WTC11 (cell line): Measurements from ENCODE around the gene SRD5A1. TPM values are rescaled to one million over a fixed set of nuclear protein-coding genes. Genes with fewer than 3 reads are reported as not detected.

ENCODE experiments used
- ATAC-seq: fragments of 200-7000 bp; cut with Tn5 transposase; 2 replicates; pipeline ENCODE4 v1.10.0; 2021; ENCODE audit warnings: mild to moderate bottlenecking, moderate library complexity
- CTCF ChIA-PET: fragments of 300-600 bp; sonication (Branson Sonifier 250); formaldehyde crosslinking; loops from one replicate; lab custom pipeline; 2021; ENCODE audit warnings: antibody characterized with exemption; lab: Charles Lee
- POLR2A ChIA-PET: fragments of 350-600 bp; sonication (Branson Sonifier 250); formaldehyde crosslinking; loops from one replicate; lab custom pipeline; 2021; ENCODE audit warnings: antibody characterized with exemption; lab: Charles Lee
- DNase-seq: peaks from one replicate; pipeline ENCODE4 v3.0.0; 2021; ENCODE audit warnings: low spot score
- H3K27ac Mint-ChIP-seq: 2 replicates; pipeline ENCODE4 v1.8.0; 2021; ENCODE audit warnings: mixed read lengths
- H3K27me3 Mint-ChIP-seq: 2 replicates; pipeline ENCODE4 v1.8.0; 2021; ENCODE audit warnings: low read depth, mild to moderate bottlenecking, moderate library complexity, mixed read lengths
- H3K36me3 Mint-ChIP-seq: 2 replicates; pipeline ENCODE4 v1.8.0; 2021; ENCODE audit warnings: mixed read lengths
- H3K4me1 Mint-ChIP-seq: 2 replicates; pipeline ENCODE4 v1.8.0; 2022; ENCODE audit warnings: mixed read lengths
- H3K4me3 Mint-ChIP-seq: 2 replicates; pipeline ENCODE4 v1.8.0; 2021; ENCODE audit warnings: mild to moderate bottlenecking, moderate library complexity, mixed read lengths
- H3K9me3 Mint-ChIP-seq: 2 replicates; pipeline ENCODE4 v1.8.0; 2021; ENCODE audit warnings: mixed read lengths
- E2F5 ChIP-seq: sonication (generic); formaldehyde crosslinking; IDR thresholded peaks from 2 replicates; pipeline ENCODE4 v1.8.1; 2022; ENCODE audit warnings: mild to moderate bottlenecking, moderate library complexity, missing genetic modification reagents
- EMX1 ChIP-seq: fragments of 250-450 bp; sonication (Bioruptor Pico); IDR thresholded peaks from 2 replicates; pipeline ENCODE4 v1.8.0; 2021; ENCODE audit warnings: mild to moderate bottlenecking
- ERG ChIP-seq: fragments of 250-450 bp; sonication (Bioruptor Pico); IDR thresholded peaks from 2 replicates; pipeline ENCODE4 v1.8.0; 2021; ENCODE audit warnings: mild to moderate bottlenecking
- FOXP1 ChIP-seq: sonication (generic); formaldehyde crosslinking; IDR thresholded peaks from 2 replicates; pipeline ENCODE4 v1.8.0; 2022; ENCODE audit warnings: missing genetic modification reagents, mild to moderate bottlenecking, moderate library complexity, borderline replicate concordance
- GTF2I ChIP-seq: fragments of 250-450 bp; sonication (Bioruptor Pico); conservative IDR thresholded peaks from 2 replicates; pipeline ENCODE4 v1.4.0; 2021; ENCODE audit warnings: mild to moderate bottlenecking
- JAZF1 ChIP-seq: fragments of 250-450 bp; sonication (Bioruptor Pico); IDR thresholded peaks from 2 replicates; pipeline ENCODE4 v1.9.0; 2021; ENCODE audit warnings: moderate library complexity, mild to moderate bottlenecking, inconsistent platforms
- MAX ChIP-seq: sonication (generic); formaldehyde crosslinking; IDR thresholded peaks from 2 replicates; pipeline ENCODE4 v1.8.0; 2022; ENCODE audit warnings: mild to moderate bottlenecking, missing genetic modification reagents
- MLX ChIP-seq: sonication (generic); formaldehyde crosslinking; IDR thresholded peaks from 2 replicates; pipeline ENCODE4 v1.8.1; 2023; ENCODE audit warnings: mild to moderate bottlenecking, missing genetic modification reagents, moderate library complexity
- SMAD3 ChIP-seq: sonication (generic); formaldehyde crosslinking; IDR thresholded peaks from 2 replicates; pipeline ENCODE4 v1.8.0; 2022; ENCODE audit warnings: missing genetic modification reagents, mild to moderate bottlenecking, borderline replicate concordance
- TP53 ChIP-seq: sonication (generic); formaldehyde crosslinking; IDR thresholded peaks from 2 replicates; pipeline ENCODE4 v1.8.1; 2023; ENCODE audit warnings: mild to moderate bottlenecking, missing genetic modification reagents
- ZNF532 ChIP-seq: fragments of 250-450 bp; sonication (Bioruptor Pico); IDR thresholded peaks from 2 replicates; pipeline ENCODE4 v1.9.0; 2021; ENCODE audit warnings: mild to moderate bottlenecking, borderline replicate concordance
- total RNA-seq: library from RNA; stranded (reverse); gene quantifications from 3 replicates; pipeline ENCODE4 v1.2.3, GENCODE V29; 2021
- TF ChIP-seq, protein P1 (sequence below): sonication (generic); formaldehyde crosslinking; IDR thresholded peaks from 2 replicates; pipeline ENCODE4 v1.8.1; 2023; ENCODE audit warnings: mild to moderate bottlenecking, missing genetic modification reagents, borderline replicate concordance
- TF ChIP-seq, protein P2 (sequence below): sonication (generic); formaldehyde crosslinking; IDR thresholded peaks from 2 replicates; pipeline ENCODE4 v1.8.0; 2022; ENCODE audit warnings: mild to moderate bottlenecking, missing genetic modification reagents
- TF ChIP-seq, protein P3 (sequence below): sonication (generic); formaldehyde crosslinking; IDR thresholded peaks from 2 replicates; pipeline ENCODE4 v1.8.1; 2022; ENCODE audit warnings: low read depth, missing genetic modification reagents, borderline replicate concordance
- TF ChIP-seq, protein P4 (sequence below): sonication (generic); formaldehyde crosslinking; IDR thresholded peaks from 2 replicates; pipeline ENCODE4 v1.8.1; 2023; ENCODE audit warnings: mild to moderate bottlenecking, missing genetic modification reagents, moderate library complexity
- TF ChIP-seq, protein P5 (sequence below): fragments of 250-450 bp; sonication (Bioruptor Pico); IDR thresholded peaks from 2 replicates; pipeline ENCODE4 v1.9.0; 2021; ENCODE audit warnings: mild to moderate bottlenecking

SRD5A1 gene
- total RNA-seq, 1 experiment from 2014 or later, result 36.9 TPM

- TF ChIP-seq ZNF532 (CRISPR knock-in tag) (no peak), ERG (CRISPR knock-in tag) (no peak)
- TF ChIP-seq, protein P1, sequence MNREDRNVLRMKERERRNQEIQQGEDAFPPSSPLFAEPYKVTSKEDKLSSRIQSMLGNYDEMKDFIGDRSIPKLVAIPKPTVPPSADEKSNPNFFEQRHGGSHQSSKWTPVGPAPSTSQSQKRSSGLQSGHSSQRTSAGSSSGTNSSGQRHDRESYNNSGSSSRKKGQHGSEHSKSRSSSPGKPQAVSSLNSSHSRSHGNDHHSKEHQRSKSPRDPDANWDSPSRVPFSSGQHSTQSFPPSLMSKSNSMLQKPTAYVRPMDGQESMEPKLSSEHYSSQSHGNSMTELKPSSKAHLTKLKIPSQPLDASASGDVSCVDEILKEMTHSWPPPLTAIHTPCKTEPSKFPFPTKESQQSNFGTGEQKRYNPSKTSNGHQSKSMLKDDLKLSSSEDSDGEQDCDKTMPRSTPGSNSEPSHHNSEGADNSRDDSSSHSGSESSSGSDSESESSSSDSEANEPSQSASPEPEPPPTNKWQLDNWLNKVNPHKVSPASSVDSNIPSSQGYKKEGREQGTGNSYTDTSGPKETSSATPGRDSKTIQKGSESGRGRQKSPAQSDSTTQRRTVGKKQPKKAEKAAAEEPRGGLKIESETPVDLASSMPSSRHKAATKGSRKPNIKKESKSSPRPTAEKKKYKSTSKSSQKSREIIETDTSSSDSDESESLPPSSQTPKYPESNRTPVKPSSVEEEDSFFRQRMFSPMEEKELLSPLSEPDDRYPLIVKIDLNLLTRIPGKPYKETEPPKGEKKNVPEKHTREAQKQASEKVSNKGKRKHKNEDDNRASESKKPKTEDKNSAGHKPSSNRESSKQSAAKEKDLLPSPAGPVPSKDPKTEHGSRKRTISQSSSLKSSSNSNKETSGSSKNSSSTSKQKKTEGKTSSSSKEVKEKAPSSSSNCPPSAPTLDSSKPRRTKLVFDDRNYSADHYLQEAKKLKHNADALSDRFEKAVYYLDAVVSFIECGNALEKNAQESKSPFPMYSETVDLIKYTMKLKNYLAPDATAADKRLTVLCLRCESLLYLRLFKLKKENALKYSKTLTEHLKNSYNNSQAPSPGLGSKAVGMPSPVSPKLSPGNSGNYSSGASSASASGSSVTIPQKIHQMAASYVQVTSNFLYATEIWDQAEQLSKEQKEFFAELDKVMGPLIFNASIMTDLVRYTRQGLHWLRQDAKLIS, result no peak
Measured at GRCh38 chr5:6592601-6593000, 40.6 kb upstream of the SRD5A1 start (continued).

GRCh38 chr5:6593148-6594016 lies 39.9 kb upstream of the SRD5A1 start:
- no peak for DNase-seq
- H3K4me3 Mint-ChIP-seq, result no peak overlapping the region
- peaks cover 5% of the 10 kb centered on the region for H3K9me3 Mint-ChIP-seq
- POLR2A ChIA-PET, result no interaction called here
- no peak for ATAC-seq
- H3K4me1 Mint-ChIP-seq, result no peaks in the 10 kb centered on the region; the same call in 1 of the 2 replicates
- H3K27ac Mint-ChIP-seq, result no peak overlapping the region
- CTCF ChIA-PET, result no interaction called here
- peaks cover 14% of the 10 kb centered on the region for H3K36me3 Mint-ChIP-seq
- no peaks in the 10 kb centered on the region for H3K27me3 Mint-ChIP-seq
- TF ChIP-seq, protein P2, sequence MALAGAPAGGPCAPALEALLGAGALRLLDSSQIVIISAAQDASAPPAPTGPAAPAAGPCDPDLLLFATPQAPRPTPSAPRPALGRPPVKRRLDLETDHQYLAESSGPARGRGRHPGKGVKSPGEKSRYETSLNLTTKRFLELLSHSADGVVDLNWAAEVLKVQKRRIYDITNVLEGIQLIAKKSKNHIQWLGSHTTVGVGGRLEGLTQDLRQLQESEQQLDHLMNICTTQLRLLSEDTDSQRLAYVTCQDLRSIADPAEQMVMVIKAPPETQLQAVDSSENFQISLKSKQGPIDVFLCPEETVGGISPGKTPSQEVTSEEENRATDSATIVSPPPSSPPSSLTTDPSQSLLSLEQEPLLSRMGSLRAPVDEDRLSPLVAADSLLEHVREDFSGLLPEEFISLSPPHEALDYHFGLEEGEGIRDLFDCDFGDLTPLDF (CRISPR knock-in tag), result no peak
- TF ChIP-seq FOXP1 (CRISPR knock-in tag) (no peak), EMX1 (CRISPR knock-in tag) (no peak), TP53 (CRISPR knock-in tag) (no peak), E2F5 (CRISPR knock-in tag) (no peak), MLX (CRISPR knock-in tag) (no peak), ERG (CRISPR knock-in tag) (no peak), JAZF1 (CRISPR knock-in tag) (no peak), SMAD3 (CRISPR knock-in tag) (no peak), MAX (CRISPR knock-in tag) (no peak), GTF2I (no peak)
- TF ChIP-seq, protein P3, sequence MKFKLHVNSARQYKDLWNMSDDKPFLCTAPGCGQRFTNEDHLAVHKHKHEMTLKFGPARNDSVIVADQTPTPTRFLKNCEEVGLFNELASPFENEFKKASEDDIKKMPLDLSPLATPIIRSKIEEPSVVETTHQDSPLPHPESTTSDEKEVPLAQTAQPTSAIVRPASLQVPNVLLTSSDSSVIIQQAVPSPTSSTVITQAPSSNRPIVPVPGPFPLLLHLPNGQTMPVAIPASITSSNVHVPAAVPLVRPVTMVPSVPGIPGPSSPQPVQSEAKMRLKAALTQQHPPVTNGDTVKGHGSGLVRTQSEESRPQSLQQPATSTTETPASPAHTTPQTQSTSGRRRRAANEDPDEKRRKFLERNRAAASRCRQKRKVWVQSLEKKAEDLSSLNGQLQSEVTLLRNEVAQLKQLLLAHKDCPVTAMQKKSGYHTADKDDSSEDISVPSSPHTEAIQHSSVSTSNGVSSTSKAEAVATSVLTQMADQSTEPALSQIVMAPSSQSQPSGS, result no peak
- TF ChIP-seq, protein P4, sequence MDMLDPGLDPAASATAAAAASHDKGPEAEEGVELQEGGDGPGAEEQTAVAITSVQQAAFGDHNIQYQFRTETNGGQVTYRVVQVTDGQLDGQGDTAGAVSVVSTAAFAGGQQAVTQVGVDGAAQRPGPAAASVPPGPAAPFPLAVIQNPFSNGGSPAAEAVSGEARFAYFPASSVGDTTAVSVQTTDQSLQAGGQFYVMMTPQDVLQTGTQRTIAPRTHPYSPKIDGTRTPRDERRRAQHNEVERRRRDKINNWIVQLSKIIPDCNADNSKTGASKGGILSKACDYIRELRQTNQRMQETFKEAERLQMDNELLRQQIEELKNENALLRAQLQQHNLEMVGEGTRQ, result no peak
- TF ChIP-seq, protein P5, sequence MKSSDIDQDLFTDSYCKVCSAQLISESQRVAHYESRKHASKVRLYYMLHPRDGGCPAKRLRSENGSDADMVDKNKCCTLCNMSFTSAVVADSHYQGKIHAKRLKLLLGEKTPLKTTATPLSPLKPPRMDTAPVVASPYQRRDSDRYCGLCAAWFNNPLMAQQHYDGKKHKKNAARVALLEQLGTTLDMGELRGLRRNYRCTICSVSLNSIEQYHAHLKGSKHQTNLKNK, result no peak
